Fibroblast of the aortic adventitia (primary cell): ENCODE measurements around the gene LCAT. TPM values are rescaled to one million over a fixed set of nuclear protein-coding genes. Genes with fewer than 3 reads are reported as not detected.

Experiments
- DNase-seq: peaks from one replicate; pipeline ENCODE4 v3.0.0-alpha.2; 2010; ENCODE audit warnings: low read depth
- H3K4me3 ChIP-seq: 2 replicates; pipeline ENCODE4 v1.5.1; 2011; ENCODE audit warnings: low read depth, mild to moderate bottlenecking, control low read depth, low read length, moderate library complexity
- CTCF ChIP-seq: IDR thresholded peaks from 2 replicates; pipeline ENCODE4 v1.5.1; 2011; ENCODE audit warnings: mild to moderate bottlenecking, low read length, control low read depth, inconsistent platforms; ENCODE audit not compliant: insufficient read depth
- total RNA-seq: library from RNA; depleted of rRNA; stranded (reverse); fragments of >200 nt; gene quantifications from 2 replicates; pipeline ENCODE4 v1.2.3, GENCODE V29; 2012; ENCODE audit warnings: low replicate concordance

Gene LCAT
- total RNA-seq, 1 donor: 5.2 TPM

- H3K4me3 ChIP-seq: no peak overlapping the region
- no peak for TF ChIP-seq CTCF
- DNase-seq: no peak
Measured at GRCh38 chr16:67927131-67927941, 16.6 kb downstream of the LCAT start.

- peak; percentile 34 for DNase-seq
- TF ChIP-seq CTCF: peak; percentile 20
- no peak overlapping the region for H3K4me3 ChIP-seq
Measured at GRCh38 chr16:67926181-67926750, 17.7 kb downstream of the LCAT start.

GRCh38 chr16:67924140-67924906 is 19.6 kb downstream of the LCAT start:
- H3K4me3 ChIP-seq: no peak overlapping the region
- no peak for DNase-seq
- TF ChIP-seq CTCF: no peak

- DNase-seq: no peak
- H3K4me3 ChIP-seq: no peak overlapping the region
- no peak for TF ChIP-seq CTCF
Measured at GRCh38 chr16:67923414-67924116, 20.4 kb downstream of the LCAT start.

GRCh38 chr16:67922740-67923139 is 21.2 kb downstream of the LCAT start:
- no peak for TF ChIP-seq CTCF
- H3K4me3 ChIP-seq: no peak overlapping the region
- DNase-seq: no peak

GRCh38 chr16:67922221-67922620 is 21.7 kb downstream of the LCAT start:
- DNase-seq: no peak
- TF ChIP-seq CTCF: no peak
- no peak overlapping the region for H3K4me3 ChIP-seq
